K562 (cell line): ENCODE measurements around the gene STIM1. TPM values are rescaled to one million over a fixed set of nuclear protein-coding genes. Genes with fewer than 3 reads are reported as not detected.

Source experiments
- ATAC-seq: fragments of 200-7000 bp; cut with Tn5 transposase; 3 replicates; pipeline ENCODE4 v1.9.1; 2020; ENCODE audit warnings: moderate library complexity
- BruUV-seq: library from RNA; stranded (reverse); fragments of 400-500 nt; replicated peaks from 2 replicates; lab custom pipeline; 2021; lab: Mats Ljungman, UMichigan
- CTCF ChIA-PET: fragments of 300-600 bp; formaldehyde crosslinking; extraction: SDS; loops from one replicate; lab custom pipeline; 2021; ENCODE audit warnings: low intra/inter-chr PET ratio; lab: Yijun Ruan, JAX
- POLR2A ChIA-PET: fragments of 300-600, 350-650 bp; sonication (Branson Sonifier 250); formaldehyde crosslinking; extraction: SDS; loops from one replicate; lab custom pipeline; 2021; ENCODE audit warnings: antibody characterized with exemption, inconsistent platforms; lab: Yijun Ruan, JAX
- DNase-seq, 4 experiments: peaks; one replicate each; pipeline versions ENCODE4 v3.0.0 to v3.0.0-alpha.2; 2011 to 2018; ENCODE audit warnings: low spot score in 3 of 4, mixed read lengths in 3 of 4; ENCODE audit errors: extremely low read depth in 1 of 4
- FAIRE-seq: peaks from 2 replicates; lab custom pipeline; 2011; peaks lifted over from hg19 to GRCh38; lab: Jason Lieb, UNC
- H2AFZ ChIP-seq: 2 replicates; pipeline ENCODE4 v1.6.0; 2011; ENCODE audit warnings: low read depth, low read length, control low read depth, inconsistent platforms
- H3K27ac ChIP-seq: fragments of 200-600 bp; 3 replicates; pipeline ENCODE4 v1.8.0; 2011; ENCODE audit warnings: low read depth, mild to moderate bottlenecking, control low read depth, inconsistent platforms, low read length, moderate library complexity, mixed read lengths; ENCODE audit errors: extremely low read depth
- H3K27me3 ChIP-seq, 2 experiments: fragments of 300-600 bp in 1 of 2; 2 replicates in 1 of 2; 3 replicates in 1 of 2; pipeline versions ENCODE4 v1.6.0 to v1.8.0; 2011; ENCODE audit warnings: inconsistent platforms in 2 of 2, low read length in 2 of 2, mild to moderate bottlenecking in 1 of 2, mixed read lengths in 1 of 2, moderate library complexity in 1 of 2; ENCODE audit not compliant: control insufficient read depth in 2 of 2, insufficient read depth in 2 of 2
- H3K36me3 ChIP-seq: fragments of 300-600 bp; 3 replicates; pipeline ENCODE4 v1.8.0; 2011; ENCODE audit warnings: mild to moderate bottlenecking, low read length, inconsistent platforms; ENCODE audit not compliant: control insufficient read depth, insufficient read depth
- H3K4me1 ChIP-seq, 2 experiments: fragments of 200-600 bp in 1 of 2; replicated peaks in 1 of 2; 2 replicates in 1 of 2; 3 replicates in 1 of 2; pipeline versions ENCODE4 v1.5.1 to v1.8.0; 2011; ENCODE audit warnings: inconsistent platforms in 2 of 2, low read length in 2 of 2, mild to moderate bottlenecking in 1 of 2, mixed read lengths in 1 of 2, moderate library complexity in 1 of 2; ENCODE audit not compliant: control insufficient read depth in 2 of 2, insufficient read depth in 2 of 2
- H3K4me2 ChIP-seq: 2 replicates; pipeline ENCODE4 v1.6.1; 2011; ENCODE audit warnings: low read length, control low read depth, inconsistent platforms, mixed read lengths; ENCODE audit not compliant: insufficient read depth
- H3K4me3 ChIP-seq: fragments of 200-600 bp; sonication (generic), shearing (Covaris generic); 2 replicates; pipeline ENCODE4 v1.5.1; 2016; ENCODE audit warnings: control low read depth, inconsistent platforms
- H3K79me2 ChIP-seq: fragments of 200-600 bp; 3 replicates; pipeline ENCODE4 v1.8.0; 2011; ENCODE audit warnings: low read length, inconsistent platforms; ENCODE audit not compliant: control insufficient read depth, insufficient read depth
- H3K9ac ChIP-seq, 2 experiments: 2 replicates each; pipeline versions ENCODE4 v1.6.0 to v1.6.1; 2011; ENCODE audit warnings: low read depth in 2 of 2, low read length in 2 of 2, control low read depth in 1 of 2, inconsistent platforms in 1 of 2, mild to moderate bottlenecking in 1 of 2, mixed read lengths in 1 of 2; ENCODE audit not compliant: insufficient read depth in 1 of 2
- H3K9me1 ChIP-seq: one replicate; pipeline ENCODE4 v1.6.0; 2011; ENCODE audit warnings: inconsistent platforms, mild to moderate bottlenecking, low read length, moderate library complexity; ENCODE audit not compliant: control insufficient read depth, insufficient read depth
- H3K9me3 ChIP-seq: replicated peaks from 2 replicates; pipeline ENCODE4 v1.5.1; 2011; ENCODE audit warnings: low read depth, low read length, inconsistent platforms; ENCODE audit not compliant: control insufficient read depth, insufficient read depth
- H4K20me1 ChIP-seq: replicated peaks from 2 replicates; pipeline ENCODE4 v1.6.1; 2011; ENCODE audit warnings: low read length, inconsistent platforms, mixed read lengths; ENCODE audit not compliant: control insufficient read depth, insufficient read depth
- ETV5 ChIP-seq: sonication (generic); formaldehyde crosslinking; IDR thresholded peaks from 2 replicates; pipeline ENCODE4 v1.4.0; 2020; ENCODE audit warnings: low read depth, mild to moderate bottlenecking, missing genetic modification reagents
- PRPF4 ChIP-seq: fragments of 200-400 bp; formaldehyde crosslinking; IDR thresholded peaks from one replicate; pipeline ENCODE4 v1.6.1; 2017; ENCODE audit warnings: low read length, low read depth, mild to moderate bottlenecking; ENCODE audit not compliant: insufficient read depth, poor library complexity, severe bottlenecking
- RBM17 ChIP-seq: fragments of 200-400 bp; formaldehyde crosslinking; IDR thresholded peaks from 2 replicates; pipeline ENCODE4 v1.6.1; 2017; ENCODE audit warnings: low read depth, mild to moderate bottlenecking, low read length, borderline replicate concordance
- SIX5 ChIP-seq, 2 experiments: IDR thresholded peaks; 2 replicates each; pipeline ENCODE4 v1.6.1; 2011; ENCODE audit warnings: low read length in 2 of 2, borderline replicate concordance in 1 of 2, low read depth in 1 of 2, mild to moderate bottlenecking in 1 of 2, moderate library complexity in 1 of 2; ENCODE audit not compliant: insufficient read depth in 1 of 2
- STAT5A ChIP-seq: IDR thresholded peaks from 2 replicates; pipeline ENCODE4 v1.6.1; 2012; ENCODE audit warnings: low read length, inconsistent platforms, borderline replicate concordance
- ZNF143 ChIP-seq: sonication (generic); formaldehyde crosslinking; IDR thresholded peaks from 2 replicates; pipeline ENCODE4 v1.9.0; 2022; ENCODE audit warnings: mild to moderate bottlenecking, missing genetic modification reagents
- ZNF551 ChIP-seq: fragments of 250-450 bp; sonication (Bioruptor Pico); IDR thresholded peaks from 2 replicates; pipeline ENCODE4 v1.5.0; 2021; ENCODE audit warnings: mild to moderate bottlenecking, moderate library complexity
- WGBS: fragments of 100-300 bp; shearing (Covaris generic); methylation state at CpG from one replicate; pipeline ENCODE4 v1.1.6; 2016; ENCODE audit warnings: low coverage, mixed read lengths; ENCODE audit not compliant: insufficient coverage; ENCODE audit errors: missing lambda C conversion rate; 5-methylcytosine and 5-hydroxymethylcytosine counted together
- in situ Hi-C: fragments of 300-500 bp; cut with MboI; formaldehyde crosslinking; loops from 4 replicates; pipeline ENCODE4 v1.15.0; 2018; ENCODE audit warnings: inconsistent platforms, mixed read lengths
- intact Hi-C: fragments of 100-400 bp; cut with micrococcal nuclease; formaldehyde crosslinking; loops from 2 replicates; pipeline ENCODE4 v1.14.2; 2022
- polyA plus RNA-seq, 8 experiments: library from polyadenylated mRNA; depleted of rRNA in 4 of 8; stranded (reverse) in 5 of 8; unstranded in 3 of 8; fragments of >200 nt; fragmentation: Nextera tagmentation in 2 of 8; fragmentation: Illumina TruSeq in 1 of 8; extraction: Ambion mirVana in 2 of 8; extraction: Trizol in 1 of 8; gene quantifications; 2 replicates each; pipeline versions ENCODE4 v1.2.1 to v1.2.3, GENCODE V29; 2011 to 2014; ENCODE audit warnings: inconsistent platforms in 1 of 8, missing spikeins in 1 of 8
- total RNA-seq, 7 experiments: library from RNA; depleted of rRNA in 6 of 7; stranded (reverse); fragments of >200 nt in 6 of 7; fragmentation: Illumina TruSeq in 2 of 7; extraction: Trizol in 2 of 7; gene quantifications; 2 replicates each; pipeline versions ENCODE4 v1.2.1 to v1.2.3, GENCODE V29; 2011 to 2021; ENCODE audit warnings: low replicate concordance in 1 of 7
- TF ChIP-seq, protein P1 (sequence below): fragments of 450-650 bp; IDR thresholded peaks from 2 replicates; pipeline ENCODE4 v1.6.1; 2017; ENCODE audit warnings: mild to moderate bottlenecking, moderate library complexity
- TF ChIP-seq, protein P2 (sequence below): fragments of 250-450 bp; sonication (Bioruptor Pico); IDR thresholded peaks from 2 replicates; pipeline ENCODE4 v1.8.0; 2021; ENCODE audit warnings: moderate library complexity, mild to moderate bottlenecking, inconsistent platforms
- TF ChIP-seq, protein P3 (sequence below): fragments of 250-450 bp; sonication (Bioruptor Pico); IDR thresholded peaks from 2 replicates; pipeline ENCODE4 v1.4.0; 2020; ENCODE audit warnings: mild to moderate bottlenecking, moderate library complexity

The STIM1 gene
- total and polyA plus RNA-seq, 9 of the 15 experiments (the other 6 are each of a cell fraction or from before 2014, with no cell fraction given) = 7.7 to 50.5 (median 22.5) TPM

DNA sequence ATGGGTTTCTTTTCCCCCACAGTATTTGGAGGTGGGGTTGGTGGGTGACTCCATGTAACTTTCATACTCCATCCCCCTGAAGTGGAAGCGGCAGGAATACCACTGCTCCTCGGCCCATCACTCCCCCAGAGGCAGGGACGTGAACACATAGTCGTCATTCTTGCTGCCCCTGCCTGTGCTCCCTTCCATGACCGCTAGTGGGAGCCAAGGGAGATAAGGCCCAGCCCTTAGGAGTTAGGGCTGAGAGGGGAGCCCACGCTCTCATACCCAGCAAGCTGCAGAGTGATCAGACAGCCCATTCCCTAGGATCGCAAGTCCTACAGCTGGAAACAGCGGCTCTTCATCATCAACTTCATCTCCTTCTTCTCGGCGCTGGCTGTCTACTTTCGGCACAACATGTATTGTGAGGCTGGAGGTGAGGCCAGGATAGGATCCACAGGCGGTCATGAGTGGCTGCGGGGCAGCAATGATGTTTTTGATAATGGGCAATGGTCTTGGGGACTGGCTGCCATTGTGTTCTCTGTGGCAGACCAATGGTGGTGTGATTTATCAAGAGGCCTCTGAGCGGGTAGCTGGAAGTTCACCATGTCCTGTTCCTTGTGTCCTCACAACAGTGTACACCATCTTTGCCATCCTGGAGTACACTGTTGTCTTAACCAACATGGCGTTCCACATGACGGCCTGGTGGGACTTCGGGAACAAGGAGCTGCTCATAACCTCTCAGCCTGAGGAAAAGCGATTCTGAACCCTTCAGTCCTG lies 30.6 kb upstream of the STIM1 start:
- ChIA-PET POLR2A (interaction anchor here (0.7 to 2.8 kb wide), 10 partner anchors 9 to 248 kb away, joined by 3 to 18 read pairs (median 4); partner anchors contain the start of genes PGAP2 and RHOG), CTCF (interaction anchor here (0.5 to 1.8 kb wide), 5 partner anchors 16 to 315 kb away, joined by 3 to 11 read pairs (median 4); partner anchors contain the start of gene RHOG)
- peak; percentile 95 for ATAC-seq
- H4K20me1 ChIP-seq = no peaks in the 10 kb centered on the region
- H3K4me1 ChIP-seq = peaks cover 23 to 30% of the 10 kb centered on the region in 2 experiments
- H3K9me1 ChIP-seq = peaks cover 5% of the 10 kb centered on the region
- no peaks in the 10 kb centered on the region for H3K9me3 ChIP-seq
- H3K4me3 ChIP-seq = no peak overlapping the region
- peaks cover 43% of the 10 kb centered on the region for H3K79me2 ChIP-seq
- H3K27ac ChIP-seq = peak overlapping the region; percentile 60
- WGBS = 28% methylated on average over 18 of the region's 18 CpGs
- in situ Hi-C loops (loop anchor here (25.0 kb wide), 1 partner anchor 363 kb away; no protein-coding TSS in a partner anchor), intact Hi-C loops (loop anchor here (1.0 kb wide), 3 partner anchors 9 to 247 kb away; no protein-coding TSS in a partner anchor)
- peak; percentile 88 to 96 (median 90) for DNase-seq
- no peaks in the 10 kb centered on the region for H3K27me3 ChIP-seq
- H3K4me2 ChIP-seq = peak overlapping the region; percentile 52
- no TSS peak for BruUV-seq
- peak overlapping the region; percentile 78 for H2AFZ ChIP-seq
- peak overlapping the region in 1 of 2 experiments; percentile 21; a peak in 1 of 4 replicates for H3K9ac ChIP-seq
- FAIRE-seq = peak; percentile 96
- H3K36me3 ChIP-seq = peaks cover 68% of the 10 kb centered on the region
- TF ChIP-seq STAT5A (no peak), ZNF551 (CRISPR knock-in tag) (no peak), PRPF4 (no peak), ZNF143 (CRISPR knock-in tag) (no peak), RBM17 (no peak), ETV5 (CRISPR knock-in tag) (0 out of 2 replicates have a peak, but pooled peaks have one; percentile 37), SIX5 (IDR thresholded peaks at IDR 0.05; ENCODE audit: borderline replicate concordance in 1 of 2, insufficient read depth in 1 of 2, low read depth in 1 of 2, low read length in 2 of 2) (no peak)
- TF ChIP-seq, protein P1, sequence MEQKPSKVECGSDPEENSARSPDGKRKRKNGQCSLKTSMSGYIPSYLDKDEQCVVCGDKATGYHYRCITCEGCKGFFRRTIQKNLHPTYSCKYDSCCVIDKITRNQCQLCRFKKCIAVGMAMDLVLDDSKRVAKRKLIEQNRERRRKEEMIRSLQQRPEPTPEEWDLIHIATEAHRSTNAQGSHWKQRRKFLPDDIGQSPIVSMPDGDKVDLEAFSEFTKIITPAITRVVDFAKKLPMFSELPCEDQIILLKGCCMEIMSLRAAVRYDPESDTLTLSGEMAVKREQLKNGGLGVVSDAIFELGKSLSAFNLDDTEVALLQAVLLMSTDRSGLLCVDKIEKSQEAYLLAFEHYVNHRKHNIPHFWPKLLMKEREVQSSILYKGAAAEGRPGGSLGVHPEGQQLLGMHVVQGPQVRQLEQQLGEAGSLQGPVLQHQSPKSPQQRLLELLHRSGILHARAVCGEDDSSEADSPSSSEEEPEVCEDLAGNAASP = no peak
- TF ChIP-seq, protein P2, sequence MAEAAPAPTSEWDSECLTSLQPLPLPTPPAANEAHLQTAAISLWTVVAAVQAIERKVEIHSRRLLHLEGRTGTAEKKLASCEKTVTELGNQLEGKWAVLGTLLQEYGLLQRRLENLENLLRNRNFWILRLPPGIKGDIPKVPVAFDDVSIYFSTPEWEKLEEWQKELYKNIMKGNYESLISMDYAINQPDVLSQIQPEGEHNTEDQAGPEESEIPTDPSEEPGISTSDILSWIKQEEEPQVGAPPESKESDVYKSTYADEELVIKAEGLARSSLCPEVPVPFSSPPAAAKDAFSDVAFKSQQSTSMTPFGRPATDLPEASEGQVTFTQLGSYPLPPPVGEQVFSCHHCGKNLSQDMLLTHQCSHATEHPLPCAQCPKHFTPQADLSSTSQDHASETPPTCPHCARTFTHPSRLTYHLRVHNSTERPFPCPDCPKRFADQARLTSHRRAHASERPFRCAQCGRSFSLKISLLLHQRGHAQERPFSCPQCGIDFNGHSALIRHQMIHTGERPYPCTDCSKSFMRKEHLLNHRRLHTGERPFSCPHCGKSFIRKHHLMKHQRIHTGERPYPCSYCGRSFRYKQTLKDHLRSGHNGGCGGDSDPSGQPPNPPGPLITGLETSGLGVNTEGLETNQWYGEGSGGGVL (CRISPR knock-in tag) = no peak
- TF ChIP-seq, protein P3, sequence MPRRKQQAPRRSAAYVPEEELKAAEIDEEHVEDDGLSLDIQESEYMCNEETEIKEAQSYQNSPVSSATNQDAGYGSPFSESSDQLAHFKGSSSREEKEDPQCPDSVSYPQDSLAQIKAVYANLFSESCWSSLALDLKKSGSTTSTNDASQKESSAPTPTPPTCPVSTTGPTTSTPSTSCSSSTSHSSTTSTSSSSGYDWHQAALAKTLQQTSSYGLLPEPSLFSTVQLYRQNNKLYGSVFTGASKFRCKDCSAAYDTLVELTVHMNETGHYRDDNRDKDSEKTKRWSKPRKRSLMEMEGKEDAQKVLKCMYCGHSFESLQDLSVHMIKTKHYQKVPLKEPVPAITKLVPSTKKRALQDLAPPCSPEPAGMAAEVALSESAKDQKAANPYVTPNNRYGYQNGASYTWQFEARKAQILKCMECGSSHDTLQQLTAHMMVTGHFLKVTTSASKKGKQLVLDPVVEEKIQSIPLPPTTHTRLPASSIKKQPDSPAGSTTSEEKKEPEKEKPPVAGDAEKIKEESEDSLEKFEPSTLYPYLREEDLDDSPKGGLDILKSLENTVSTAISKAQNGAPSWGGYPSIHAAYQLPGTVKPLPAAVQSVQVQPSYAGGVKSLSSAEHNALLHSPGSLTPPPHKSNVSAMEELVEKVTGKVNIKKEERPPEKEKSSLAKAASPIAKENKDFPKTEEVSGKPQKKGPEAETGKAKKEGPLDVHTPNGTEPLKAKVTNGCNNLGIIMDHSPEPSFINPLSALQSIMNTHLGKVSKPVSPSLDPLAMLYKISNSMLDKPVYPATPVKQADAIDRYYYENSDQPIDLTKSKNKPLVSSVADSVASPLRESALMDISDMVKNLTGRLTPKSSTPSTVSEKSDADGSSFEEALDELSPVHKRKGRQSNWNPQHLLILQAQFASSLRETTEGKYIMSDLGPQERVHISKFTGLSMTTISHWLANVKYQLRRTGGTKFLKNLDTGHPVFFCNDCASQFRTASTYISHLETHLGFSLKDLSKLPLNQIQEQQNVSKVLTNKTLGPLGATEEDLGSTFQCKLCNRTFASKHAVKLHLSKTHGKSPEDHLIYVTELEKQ (CRISPR knock-in tag) = no peak
